GM18951 (cell line): ENCODE measurements around the gene TIMM22.

ENCODE experiments used
- POLR2A ChIP-seq: IDR thresholded peaks from 4 replicates; pipeline ENCODE4 v1.6.1; 2011; ENCODE audit warnings: mild to moderate bottlenecking; ENCODE audit not compliant: insufficient read length, insufficient read depth; ENCODE audit errors: extremely low read depth
- in situ Hi-C: fragments of 300-500 bp; cut with MboI; formaldehyde crosslinking; loops from one replicate; pipeline ENCODE4 v1.12.0; 2022; ENCODE audit warnings: low sequenced_read_pairs, mixed read lengths, inconsistent platforms; ENCODE audit not compliant: unreplicated experiment

Gene TIMM22

GRCh38 chr17:1009229-1010085 lies 12.5 kb downstream of the TIMM22 start:
- TF ChIP-seq POLR2A = no peak
- in situ Hi-C loops = no loop called here

DNA sequence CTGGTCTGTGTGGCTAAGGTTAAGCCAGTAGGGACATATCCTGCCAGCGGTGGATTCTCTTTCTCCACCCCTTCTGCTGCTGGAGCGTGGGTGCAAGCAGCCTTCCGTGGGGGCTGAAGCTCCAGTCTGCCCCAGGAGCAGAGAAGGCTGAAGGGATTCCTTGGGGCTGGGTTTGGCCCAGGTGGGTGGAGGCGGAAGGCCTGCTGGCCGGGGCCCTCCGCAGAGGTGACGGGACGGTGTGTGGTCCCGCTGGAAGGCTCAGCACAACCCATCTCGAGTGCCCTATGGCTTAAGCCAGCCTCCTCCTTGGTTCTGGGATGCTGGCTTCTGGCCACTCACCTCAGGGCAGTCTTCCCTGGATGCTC lies 13.1 kb downstream of the TIMM22 start:
- TF ChIP-seq POLR2A = no peak
- in situ Hi-C loops = no loop called here

GRCh38 chr17:1010586-1010985 lies 13.7 kb downstream of the TIMM22 start:
- no peak for TF ChIP-seq POLR2A
- in situ Hi-C loops = no loop called here

DNA sequence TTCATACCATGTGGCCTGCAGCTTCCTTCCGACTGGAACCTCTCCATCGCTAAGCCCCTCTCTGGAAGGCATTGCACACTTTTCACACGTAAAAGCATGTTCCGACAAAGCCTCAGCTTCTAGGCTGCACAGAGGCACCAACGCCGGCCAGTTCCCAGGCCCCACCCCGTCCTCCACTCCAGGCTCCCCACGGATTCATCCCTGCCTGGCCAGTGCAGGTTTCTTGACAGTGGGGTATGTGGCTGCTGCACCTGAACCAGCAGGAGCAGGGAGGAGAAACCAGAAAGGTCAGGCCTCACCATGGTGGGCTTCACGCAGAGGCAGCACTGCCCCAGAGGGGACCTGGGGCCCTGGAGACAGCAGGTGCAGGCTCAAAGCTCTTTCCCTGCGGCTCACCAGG lies 14.2 kb downstream of the TIMM22 start:
- no peak for TF ChIP-seq POLR2A

GRCh38 chr17:1011760-1012735 lies 15.1 kb downstream of the TIMM22 start:
- no peak for TF ChIP-seq POLR2A

More for the DNA sequence above, 14.2 kb downstream of the TIMM22 start:
- in situ Hi-C loops = no loop called here

GRCh38 chr17:1012823-1013728 lies 16.1 kb downstream of the TIMM22 start:
- in situ Hi-C loops = no loop called here
- no peak for TF ChIP-seq POLR2A

More at GRCh38 chr17:1011760-1012735, 15.1 kb downstream of the TIMM22 start:
- in situ Hi-C loops = no loop called here

DNA sequence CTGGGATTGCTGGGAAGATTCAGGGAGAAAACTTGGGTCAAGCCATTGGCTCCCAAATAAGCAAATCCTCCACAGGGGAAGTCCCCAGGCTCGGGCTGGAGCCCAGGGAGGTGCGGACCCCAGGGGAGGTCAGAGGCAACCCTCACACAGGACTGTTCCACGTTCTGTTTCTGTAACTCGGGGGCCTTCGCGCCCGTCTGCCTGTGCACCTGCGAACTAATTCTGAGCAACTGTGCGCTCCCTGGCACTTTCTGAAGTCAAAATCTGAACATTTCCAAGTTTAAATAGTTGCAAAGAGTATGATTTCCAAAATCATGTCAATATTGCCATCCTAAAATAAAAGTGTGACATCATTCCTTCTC lies 16.8 kb downstream of the TIMM22 start:
- in situ Hi-C loops = no loop called here

GRCh38 chr17:1018547-1018946 lies 21.6 kb downstream of the TIMM22 start:
- in situ Hi-C loops = no loop called here
- TF ChIP-seq POLR2A = no peak

More for the DNA sequence above, 16.8 kb downstream of the TIMM22 start:
- TF ChIP-seq POLR2A = no peak

DNA sequence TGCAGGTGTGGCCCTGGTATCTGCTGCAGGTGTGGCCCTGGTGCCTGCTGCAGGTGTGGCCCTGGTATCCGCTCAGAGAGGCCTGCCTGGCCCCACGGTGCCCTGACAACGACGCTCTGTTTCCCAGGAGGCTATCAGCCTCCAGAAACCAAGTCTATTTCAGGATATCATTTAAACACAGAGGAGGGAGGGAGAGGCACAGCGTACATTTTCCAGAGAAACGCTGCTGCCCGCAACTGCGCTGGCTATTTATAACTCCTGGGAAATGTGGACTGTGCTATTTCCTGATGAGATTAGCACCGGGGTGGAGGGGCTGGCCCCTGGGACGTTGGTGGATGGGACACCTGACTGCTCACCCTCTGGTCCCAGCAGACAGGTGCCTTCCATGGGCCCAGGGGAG lies 22.5 kb downstream of the TIMM22 start:
- in situ Hi-C loops = no loop called here
- no peak for TF ChIP-seq POLR2A

DNA sequence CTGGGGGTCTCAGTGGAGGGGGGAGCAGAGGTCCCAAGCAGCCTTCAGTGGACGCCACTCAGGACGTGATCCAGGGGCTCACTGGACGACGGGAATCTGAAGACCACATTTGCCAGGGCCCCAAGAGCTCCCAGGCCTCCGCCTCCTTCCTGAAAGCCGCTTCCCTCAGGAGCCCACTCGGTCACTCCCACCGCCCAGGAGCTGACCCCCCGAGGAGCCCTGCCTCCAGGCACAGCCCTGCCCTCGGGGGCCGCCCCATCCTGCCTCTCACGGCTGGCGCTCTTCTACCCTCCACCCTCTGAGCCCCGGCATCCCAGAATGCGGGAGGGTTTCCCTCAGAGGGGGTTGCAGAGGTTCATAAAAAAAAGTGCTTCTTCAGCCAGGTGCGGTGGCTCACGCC lies 24.2 kb downstream of the TIMM22 start:
- in situ Hi-C loops = no loop called here
- no peak for TF ChIP-seq POLR2A

GRCh38 chr17:1022278-1023024 lies 25.5 kb downstream of the TIMM22 start:
- TF ChIP-seq POLR2A = no peak
- in situ Hi-C loops = no loop called here

GRCh38 chr17:1024076-1024475 lies 27.1 kb downstream of the TIMM22 start:
- in situ Hi-C loops = no loop called here
- TF ChIP-seq POLR2A = no peak
